ENCODE measurements around the gene ELP4.

- TF ChIP-seq CTCF (conservative IDR thresholded peaks at IDR 0.05 in 1 of 2, IDR thresholded peaks at IDR 0.05 in 1 of 2; ENCODE audit: extremely low read depth in 1 of 2, insufficient read depth in 1 of 2, low read depth in 1 of 2, low read length in 2 of 2) (no peak), EZH2 (IDR thresholded peaks at IDR 0.05; ENCODE audit: borderline replicate concordance, low read length) (no peak)
These were observed 166.9 kb downstream of the ELP4 start for GRCh38 chr11:31676280-31676982.

Measured in mammary epithelial cell (primary cell).